SK-N-SH treated with all-trans-retinoic acid at 6 μM for 48 hours (cell line): Measurements from ENCODE around the gene BRD7.

Source experiments
- BACH2 ChIP-seq: fragments of 250-450 bp; sonication (Bioruptor Pico); IDR thresholded peaks from 2 replicates; pipeline ENCODE4 v1.9.0; 2021; ENCODE audit warnings: mild to moderate bottlenecking, borderline replicate concordance
- OSR1 ChIP-seq: fragments of 250-450 bp; sonication (Bioruptor Pico); IDR thresholded peaks from 2 replicates; pipeline ENCODE4 v1.8.0; 2022; ENCODE audit warnings: moderate library complexity, mild to moderate bottlenecking, inconsistent platforms
- TCF4 ChIP-seq: fragments of 250-450 bp; sonication (Bioruptor Pico); IDR thresholded peaks from 2 replicates; pipeline ENCODE4 v1.8.0; 2021; ENCODE audit warnings: mild to moderate bottlenecking, moderate library complexity, borderline replicate concordance
- ZC3H10 ChIP-seq: fragments of 250-450 bp; sonication (Bioruptor Pico); IDR thresholded peaks from 2 replicates; pipeline ENCODE4 v1.5.1; 2021; ENCODE audit warnings: mild to moderate bottlenecking, moderate library complexity
- ZFP3 ChIP-seq: fragments of 250-450 bp; sonication (Bioruptor Pico); IDR thresholded peaks from 2 replicates; pipeline ENCODE4 v1.5.0; 2020; ENCODE audit warnings: mild to moderate bottlenecking, moderate library complexity

- no peak for TF ChIP-seq TCF4 (CRISPR knock-in tag)
- no peak for TF ChIP-seq BACH2
- no peak for TF ChIP-seq ZC3H10 (CRISPR knock-in tag)
- no peak for TF ChIP-seq OSR1 (CRISPR knock-in tag)
- TF ChIP-seq ZFP3 (CRISPR knock-in tag) = no peak
Observed at GRCh38 chr16:50400312-50400966, 31.7 kb upstream of the BRD7 start.
